K562 (cell line): ENCODE measurements around the gene AJAP1. TPM values are rescaled to one million over a fixed set of nuclear protein-coding genes. Genes with fewer than 3 reads are reported as not detected.

Source experiments
- ATAC-seq: fragments of 200-7000 bp; cut with Tn5 transposase; 3 replicates; pipeline ENCODE4 v1.9.1; 2020; ENCODE audit warnings: moderate library complexity
- BruUV-seq: library from RNA; stranded (reverse); fragments of 400-500 nt; replicated peaks from 2 replicates; lab custom pipeline; 2021; lab: Mats Ljungman, UMichigan
- CTCF ChIA-PET: fragments of 300-600 bp; formaldehyde crosslinking; extraction: SDS; loops from one replicate; lab custom pipeline; 2021; ENCODE audit warnings: low intra/inter-chr PET ratio; lab: Yijun Ruan, JAX
- POLR2A ChIA-PET: fragments of 300-600, 350-650 bp; sonication (Branson Sonifier 250); formaldehyde crosslinking; extraction: SDS; loops from one replicate; lab custom pipeline; 2021; ENCODE audit warnings: antibody characterized with exemption, inconsistent platforms; lab: Yijun Ruan, JAX
- DNase-seq, 4 experiments: peaks; one replicate each; pipeline versions ENCODE4 v3.0.0 to v3.0.0-alpha.2; 2011 to 2018; ENCODE audit warnings: low spot score in 3 of 4, mixed read lengths in 3 of 4; ENCODE audit errors: extremely low read depth in 1 of 4
- FAIRE-seq: peaks from 2 replicates; lab custom pipeline; 2011; peaks lifted over from hg19 to GRCh38; lab: Jason Lieb, UNC
- H2AFZ ChIP-seq: 2 replicates; pipeline ENCODE4 v1.6.0; 2011; ENCODE audit warnings: low read depth, low read length, control low read depth, inconsistent platforms
- H3K27ac ChIP-seq: fragments of 200-600 bp; 3 replicates; pipeline ENCODE4 v1.8.0; 2011; ENCODE audit warnings: low read depth, mild to moderate bottlenecking, control low read depth, inconsistent platforms, low read length, moderate library complexity, mixed read lengths; ENCODE audit errors: extremely low read depth
- H3K27me3 ChIP-seq, 2 experiments: fragments of 300-600 bp in 1 of 2; 2 replicates in 1 of 2; 3 replicates in 1 of 2; pipeline versions ENCODE4 v1.6.0 to v1.8.0; 2011; ENCODE audit warnings: inconsistent platforms in 2 of 2, low read length in 2 of 2, mild to moderate bottlenecking in 1 of 2, mixed read lengths in 1 of 2, moderate library complexity in 1 of 2; ENCODE audit not compliant: control insufficient read depth in 2 of 2, insufficient read depth in 2 of 2
- H3K36me3 ChIP-seq: fragments of 300-600 bp; 3 replicates; pipeline ENCODE4 v1.8.0; 2011; ENCODE audit warnings: mild to moderate bottlenecking, low read length, inconsistent platforms; ENCODE audit not compliant: control insufficient read depth, insufficient read depth
- H3K4me1 ChIP-seq, 2 experiments: fragments of 200-600 bp in 1 of 2; replicated peaks in 1 of 2; 2 replicates in 1 of 2; 3 replicates in 1 of 2; pipeline versions ENCODE4 v1.5.1 to v1.8.0; 2011; ENCODE audit warnings: inconsistent platforms in 2 of 2, low read length in 2 of 2, mild to moderate bottlenecking in 1 of 2, mixed read lengths in 1 of 2, moderate library complexity in 1 of 2; ENCODE audit not compliant: control insufficient read depth in 2 of 2, insufficient read depth in 2 of 2
- H3K4me2 ChIP-seq: 2 replicates; pipeline ENCODE4 v1.6.1; 2011; ENCODE audit warnings: low read length, control low read depth, inconsistent platforms, mixed read lengths; ENCODE audit not compliant: insufficient read depth
- H3K4me3 ChIP-seq: fragments of 200-600 bp; sonication (generic), shearing (Covaris generic); 2 replicates; pipeline ENCODE4 v1.5.1; 2016; ENCODE audit warnings: control low read depth, inconsistent platforms
- H3K79me2 ChIP-seq: fragments of 200-600 bp; 3 replicates; pipeline ENCODE4 v1.8.0; 2011; ENCODE audit warnings: low read length, inconsistent platforms; ENCODE audit not compliant: control insufficient read depth, insufficient read depth
- H3K9ac ChIP-seq, 2 experiments: 2 replicates each; pipeline versions ENCODE4 v1.6.0 to v1.6.1; 2011; ENCODE audit warnings: low read depth in 2 of 2, low read length in 2 of 2, control low read depth in 1 of 2, inconsistent platforms in 1 of 2, mild to moderate bottlenecking in 1 of 2, mixed read lengths in 1 of 2; ENCODE audit not compliant: insufficient read depth in 1 of 2
- H3K9me1 ChIP-seq: one replicate; pipeline ENCODE4 v1.6.0; 2011; ENCODE audit warnings: inconsistent platforms, mild to moderate bottlenecking, low read length, moderate library complexity; ENCODE audit not compliant: control insufficient read depth, insufficient read depth
- H3K9me3 ChIP-seq: replicated peaks from 2 replicates; pipeline ENCODE4 v1.5.1; 2011; ENCODE audit warnings: low read depth, low read length, inconsistent platforms; ENCODE audit not compliant: control insufficient read depth, insufficient read depth
- H4K20me1 ChIP-seq: replicated peaks from 2 replicates; pipeline ENCODE4 v1.6.1; 2011; ENCODE audit warnings: low read length, inconsistent platforms, mixed read lengths; ENCODE audit not compliant: control insufficient read depth, insufficient read depth
- ARID1B ChIP-seq: fragments of 450-650 bp; IDR thresholded peaks from 2 replicates; pipeline ENCODE4 v1.6.1; 2016; ENCODE audit warnings: antibody characterized with exemption, mild to moderate bottlenecking, inconsistent platforms
- EP400 ChIP-seq: fragments of 450-650 bp; IDR thresholded peaks from 2 replicates; pipeline ENCODE4 v1.6.1; 2017; ENCODE audit warnings: antibody characterized with exemption, mild to moderate bottlenecking, moderate library complexity
- KHSRP ChIP-seq: fragments of 450-650 bp; IDR thresholded peaks from 2 replicates; pipeline ENCODE4 v1.6.1; 2017
- MEF2D ChIP-seq: conservative IDR thresholded peaks from 2 replicates; pipeline ENCODE4 v1.6.1; 2016; ENCODE audit warnings: low read depth, missing genetic modification characterization, missing compliant biosample characterization
- PRMT5 ChIP-seq: sonication (generic); formaldehyde crosslinking; IDR thresholded peaks from 2 replicates; pipeline ENCODE4 v1.5.0; 2020; ENCODE audit warnings: missing genetic modification reagents
- PYGO2 ChIP-seq: fragments of 450-650 bp; IDR thresholded peaks from 2 replicates; pipeline ENCODE4 v1.6.1; 2016; ENCODE audit warnings: mild to moderate bottlenecking, missing genetic modification characterization, moderate library complexity, missing compliant biosample characterization
- SMARCE1 ChIP-seq: fragments of 450-650 bp; IDR thresholded peaks from 2 replicates; pipeline ENCODE4 v1.7.1; 2016; ENCODE audit warnings: mild to moderate bottlenecking
- SOX6 ChIP-seq: fragments of 450-650 bp; IDR thresholded peaks from 2 replicates; pipeline ENCODE4 v1.6.1; 2014; ENCODE audit warnings: mild to moderate bottlenecking
- WGBS: fragments of 100-300 bp; shearing (Covaris generic); methylation state at CpG from one replicate; pipeline ENCODE4 v1.1.6; 2016; ENCODE audit warnings: low coverage, mixed read lengths; ENCODE audit not compliant: insufficient coverage; ENCODE audit errors: missing lambda C conversion rate; 5-methylcytosine and 5-hydroxymethylcytosine counted together
- in situ Hi-C: fragments of 300-500 bp; cut with MboI; formaldehyde crosslinking; loops from 4 replicates; pipeline ENCODE4 v1.15.0; 2018; ENCODE audit warnings: inconsistent platforms, mixed read lengths
- intact Hi-C: fragments of 100-400 bp; cut with micrococcal nuclease; formaldehyde crosslinking; loops from 2 replicates; pipeline ENCODE4 v1.14.2; 2022
- polyA plus RNA-seq, 8 experiments: library from polyadenylated mRNA; depleted of rRNA in 4 of 8; stranded (reverse) in 5 of 8; unstranded in 3 of 8; fragments of >200 nt; fragmentation: Nextera tagmentation in 2 of 8; fragmentation: Illumina TruSeq in 1 of 8; extraction: Ambion mirVana in 2 of 8; extraction: Trizol in 1 of 8; gene quantifications; 2 replicates each; pipeline versions ENCODE4 v1.2.1 to v1.2.3, GENCODE V29; 2011 to 2014; ENCODE audit warnings: inconsistent platforms in 1 of 8, missing spikeins in 1 of 8
- total RNA-seq, 7 experiments: library from RNA; depleted of rRNA in 6 of 7; stranded (reverse); fragments of >200 nt in 6 of 7; fragmentation: Illumina TruSeq in 2 of 7; extraction: Trizol in 2 of 7; gene quantifications; 2 replicates each; pipeline versions ENCODE4 v1.2.1 to v1.2.3, GENCODE V29; 2011 to 2021; ENCODE audit warnings: low replicate concordance in 1 of 7
- TF ChIP-seq, protein P1 (sequence below): IDR thresholded peaks from 3 replicates; pipeline ENCODE4 v1.6.1; 2011; ENCODE audit warnings: borderline replicate concordance, mild to moderate bottlenecking; ENCODE audit not compliant: insufficient read length, insufficient read depth

Gene AJAP1
- total and polyA plus RNA-seq, 9 of the 15 experiments (the other 6 are each of a cell fraction or from before 2014, with no cell fraction given): not detected

GRCh38 chr1:4701276-4701675 lies 46.9 kb downstream of the AJAP1 start:
- in situ Hi-C loops: no loop called here
- ATAC-seq: no peak
- H3K4me3 ChIP-seq: no peak overlapping the region
- ChIA-PET CTCF (no interaction called here), POLR2A (no interaction called here)
- H4K20me1 ChIP-seq: 0 out of 2 replicates have a peak, but pooled peaks cover 4% of the 10 kb centered on the region
- H3K4me2 ChIP-seq: no peak overlapping the region
- H3K9ac ChIP-seq: no peak overlapping the region
- FAIRE-seq: no peak
- no peak overlapping the region for H3K27ac ChIP-seq
- no peaks in the 10 kb centered on the region for H3K79me2 ChIP-seq
- peaks cover 0 to 22% of the 10 kb centered on the region in 2 experiments; a peak in 2 of 5 replicates for H3K27me3 ChIP-seq
- TF ChIP-seq EP400: no peak
- no peak for TF ChIP-seq PYGO2 (tag)
- no peak for TF ChIP-seq PRMT5 (CRISPR knock-in tag)
- TF ChIP-seq, protein P1, sequence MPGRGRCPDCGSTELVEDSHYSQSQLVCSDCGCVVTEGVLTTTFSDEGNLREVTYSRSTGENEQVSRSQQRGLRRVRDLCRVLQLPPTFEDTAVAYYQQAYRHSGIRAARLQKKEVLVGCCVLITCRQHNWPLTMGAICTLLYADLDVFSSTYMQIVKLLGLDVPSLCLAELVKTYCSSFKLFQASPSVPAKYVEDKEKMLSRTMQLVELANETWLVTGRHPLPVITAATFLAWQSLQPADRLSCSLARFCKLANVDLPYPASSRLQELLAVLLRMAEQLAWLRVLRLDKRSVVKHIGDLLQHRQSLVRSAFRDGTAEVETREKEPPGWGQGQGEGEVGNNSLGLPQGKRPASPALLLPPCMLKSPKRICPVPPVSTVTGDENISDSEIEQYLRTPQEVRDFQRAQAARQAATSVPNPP: no peak
- TF ChIP-seq SMARCE1: no peak
- no peak for TF ChIP-seq SOX6
- no peak for TF ChIP-seq ARID1B
- no peak for TF ChIP-seq MEF2D (tag)
- TF ChIP-seq KHSRP: no peak
- WGBS: 1% methylated on average over 9 of the region's 9 CpGs
- H3K9me1 ChIP-seq: no peaks in the 10 kb centered on the region
- no peaks in the 10 kb centered on the region for H3K4me1 ChIP-seq
- H3K9me3 ChIP-seq: no peaks in the 10 kb centered on the region
- intact Hi-C loops: no loop called here
- H2AFZ ChIP-seq: no peak overlapping the region
- no peak for DNase-seq
- H3K36me3 ChIP-seq: no peaks in the 10 kb centered on the region
- BruUV-seq: no TSS peak
